Stomach (tissue), 9 donors: Measurements from ENCODE around the gene NCKAP5. TPM values are rescaled to one million over a fixed set of nuclear protein-coding genes. Genes with fewer than 3 reads are reported as not detected.
A peak's percentile ranks its signal among the peaks of the same experiment; 100 is the strongest.
"Not testable (repeated sequence)": the region's sequence is repeated elsewhere in the genome, so short reads cannot be mapped to it uniquely, and the experiment has no call there.

Source experiments
- DNase-seq, 2 donors: peaks; one replicate each; pipeline versions ENCODE4 v3.0.0 to v3.0.0-alpha.2; 2013 to 2019
- H3K27ac ChIP-seq, 5 donors: fragments of 200-600 bp in 4 of 5; sonication (generic) in 4 of 5; one replicate each; pipeline ENCODE4 v1.5.1; 2013 to 2019; ENCODE audit warnings: mild to moderate bottlenecking in 1 of 5, moderate library complexity in 1 of 5
- H3K27me3 ChIP-seq, 3 donors: fragments of 200-600 bp; sonication (generic); one replicate each; pipeline ENCODE4 v1.5.1; 2017 to 2019; ENCODE audit warnings: mixed run types in 1 of 3
- H3K36me3 ChIP-seq, 4 donors: fragments of 200-600 bp; sonication (generic); 1 replicate in 3 of 4; 2 replicates in 1 of 4; pipeline ENCODE4 v1.5.1; 2016 to 2019
- H3K4me1 ChIP-seq, 4 donors: fragments of 200-600 bp; sonication (generic); one replicate each; pipeline ENCODE4 v1.5.1; 2016 to 2019
- H3K4me3 ChIP-seq, 4 donors: fragments of 200-600 bp; sonication (generic) in 3 of 4; one replicate each; pipeline ENCODE4 v1.5.1; 2016 to 2019; ENCODE audit warnings: mild to moderate bottlenecking in 1 of 4
- H3K9me3 ChIP-seq, 4 donors: fragments of 200-600 bp; sonication (generic); one replicate each; pipeline ENCODE4 v1.5.1; 2016 to 2019
- CTCF ChIP-seq, 7 experiments: fragments of 450-650 bp in 4 of 7; fragments of 200-600 bp in 3 of 7; sonication (generic) in 3 of 7; IDR thresholded peaks; one replicate each; pipeline ENCODE4 v1.5.1; 2016 to 2019; ENCODE audit warnings: antibody characterized with exemption in 7 of 7, control low read depth in 2 of 7, mild to moderate bottlenecking in 1 of 7
- EP300 ChIP-seq: sonication (generic); formaldehyde crosslinking; IDR thresholded peaks from one replicate; pipeline ENCODE4 v1.6.1; 2017; ENCODE audit warnings: antibody characterized with exemption
- POLR2A ChIP-seq, 4 donors: fragments of 450-650 bp; IDR thresholded peaks; one replicate each; pipeline ENCODE4 v1.6.1; 2016; ENCODE audit warnings: antibody characterized with exemption in 4 of 4, control low read depth in 2 of 4, mild to moderate bottlenecking in 1 of 4, moderate library complexity in 1 of 4
- POLR2AphosphoS5 ChIP-seq, 3 donors: sonication (generic); formaldehyde crosslinking; IDR thresholded peaks; one replicate each; pipeline ENCODE4 v1.6.1; 2016; ENCODE audit warnings: antibody characterized with exemption in 3 of 3
- WGBS, 5 donors: extraction: QIAGEN DNeasy Blood & Tissue Kit in 3 of 5; methylation state at CpG; one replicate each; pipeline versions ENCODE4 v1.1.5 to v1.1.7; 2013 to 2018; 5-methylcytosine and 5-hydroxymethylcytosine counted together
- intact Hi-C: fragments of 100-400 bp; cut with DNase I; formaldehyde crosslinking; loops from one replicate; pipeline ENCODE4 v1.15.1; 2023; ENCODE audit warnings: low total_unique reads
- polyA plus RNA-seq, 3 donors: library from polyadenylated mRNA; stranded (reverse); fragments of 200-250 nt; gene quantifications; one replicate each; pipeline ENCODE4 v1.2.3, GENCODE V29; 2013
- total RNA-seq, 5 donors: library from RNA; depleted of rRNA; stranded (reverse); fragments of >200 nt; gene quantifications; one replicate each; pipeline versions ENCODE4 v1.1.0 to v1.2.3, GENCODE V29; 2014 to 2016
- donor health status: healthy with polysubstance abuse.
- donor health status: Bipolar disorder and iron deficiency.
- donor health status: healthy.

Gene NCKAP5
- total and polyA plus RNA-seq, 8 donors, result 0.58 to 8.0 (median 1.6) TPM; not detected in 1

GRCh38 chr2:133215477-133215876 lies 352.8 kb downstream of the NCKAP5 start:
- Histone ChIP-seq H3K4me3 (no peak overlapping the region), H3K36me3 (no peaks in the 10 kb centered on the region), H3K27ac (no peak overlapping the region), H3K27me3 (no peaks in the 10 kb centered on the region), H3K9me3 (peaks cover 0 to 6% (median 0%) of the 10 kb centered on the region in 4 donors), H3K4me1 (no peaks in the 10 kb centered on the region)
- TF ChIP-seq POLR2AphosphoS5 (IDR thresholded peaks at IDR 0.05) (no peak), CTCF (IDR thresholded peaks at IDR 0.05) (no peak), EP300 (no peak), POLR2A (IDR thresholded peaks at IDR 0.05) (no peak)
- intact Hi-C loops, result no loop called here
- no peak for DNase-seq

GRCh38 chr2:133213651-133214050 lies 354.6 kb downstream of the NCKAP5 start:
- WGBS, 5 donors, result 32 to 64% (median 41%) methylated on average over 5 of the region's 5 CpGs
- Histone ChIP-seq H3K4me3 (no peak overlapping the region), H3K4me1 (no peaks in the 10 kb centered on the region), H3K27me3 (no peaks in the 10 kb centered on the region), H3K27ac (no peak overlapping the region), H3K9me3 (peaks cover 0 to 6% (median 0%) of the 10 kb centered on the region in 4 donors), H3K36me3 (no peaks in the 10 kb centered on the region)
- DNase-seq, result no peak
- TF ChIP-seq POLR2AphosphoS5 (IDR thresholded peaks at IDR 0.05) (no peak), EP300 (no peak), CTCF (IDR thresholded peaks at IDR 0.05) (no peak), POLR2A (IDR thresholded peaks at IDR 0.05) (no peak)
- intact Hi-C loops, result no loop called here

- no peak for DNase-seq
Observed at GRCh38 chr2:133209325-133209724, 358.9 kb downstream of the NCKAP5 start.

GRCh38 chr2:133206666-133207065 lies 361.6 kb downstream of the NCKAP5 start:
- H3K27me3 ChIP-seq, intact Hi-C loops, H3K4me1 ChIP-seq, H3K4me3 ChIP-seq, H3K36me3 ChIP-seq, DNase-seq, H3K27ac ChIP-seq: not testable (repeated sequence)
- peaks cover 0 to 19% (median 7%) of the 10 kb centered on the region in 4 donors for H3K9me3 ChIP-seq
- 86 to 92% (median 89%) methylated on average over 7 of the region's 7 CpGs for WGBS, 5 donors

More at GRCh38 chr2:133209325-133209724, 358.9 kb downstream of the NCKAP5 start:
- no peaks in the 10 kb centered on the region for H3K4me1 ChIP-seq
- H3K27me3 ChIP-seq, result no peaks in the 10 kb centered on the region
- no peak for TF ChIP-seq POLR2A (IDR thresholded peaks at IDR 0.05)
- no peak for TF ChIP-seq POLR2AphosphoS5 (IDR thresholded peaks at IDR 0.05)
- no peak for TF ChIP-seq EP300
- 94 to 99% (median 96%) methylated on average over 2 of the region's 2 CpGs for WGBS, 5 donors
- intact Hi-C loops, result no loop called here
- H3K36me3 ChIP-seq, result no peaks in the 10 kb centered on the region
- no peak overlapping the region for H3K4me3 ChIP-seq
- peaks cover 0 to 12% (median 7%) of the 10 kb centered on the region in 4 donors for H3K9me3 ChIP-seq
- no peak overlapping the region for H3K27ac ChIP-seq

- Histone ChIP-seq H3K27ac (no peak overlapping the region), H3K27me3 (no peaks in the 10 kb centered on the region), H3K9me3 (peaks cover 0 to 21% (median 7%) of the 10 kb centered on the region in 4 donors), H3K36me3 (no peaks in the 10 kb centered on the region), H3K4me3 (no peak overlapping the region), H3K4me1 (no peaks in the 10 kb centered on the region)
- WGBS, 5 donors, result 76 to 89% (median 87%) methylated on average over 4 of the region's 4 CpGs
- DNase-seq, result peak in 1 of 2 donors; percentile 6
- TF ChIP-seq CTCF (IDR thresholded peaks at IDR 0.05), result no peak
- no peak for TF ChIP-seq POLR2AphosphoS5 (IDR thresholded peaks at IDR 0.05)
- no peak for TF ChIP-seq EP300
- TF ChIP-seq POLR2A (IDR thresholded peaks at IDR 0.05), result no peak
- intact Hi-C loops, result no loop called here
Observed at GRCh38 chr2:133204421-133204820, 363.8 kb downstream of the NCKAP5 start.
